GM12801 (cell line): Measurements from ENCODE around the gene FSTL4.

Experiments used
- TF ChIP-seq, protein P1 (sequence below): IDR thresholded peaks from one replicate; pipeline ENCODE4 v1.5.1; 2011; ENCODE audit warnings: control low read depth; ENCODE audit not compliant: insufficient read length; ENCODE audit errors: extremely low read depth

The FSTL4 gene

DNA sequence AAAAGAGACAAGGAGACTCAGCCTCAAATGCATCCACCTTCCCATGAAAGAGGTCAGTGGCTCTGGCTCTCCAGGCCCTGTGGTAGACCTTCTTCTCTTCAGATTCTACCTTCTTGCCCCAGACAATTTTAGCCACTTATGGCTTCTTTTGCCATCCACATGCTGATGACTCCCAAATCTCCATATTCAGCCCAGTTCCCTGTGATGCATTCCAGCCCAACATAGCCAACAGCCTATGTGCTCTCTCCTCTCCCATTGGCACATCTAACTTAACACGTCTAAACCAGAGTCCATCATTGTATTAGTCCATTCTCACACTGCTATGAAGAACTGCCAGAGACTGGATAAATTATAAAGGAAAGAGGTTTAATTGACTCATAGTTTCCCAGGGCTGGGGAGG lies 108.8 kb downstream of the FSTL4 start:
- TF ChIP-seq, protein P1, sequence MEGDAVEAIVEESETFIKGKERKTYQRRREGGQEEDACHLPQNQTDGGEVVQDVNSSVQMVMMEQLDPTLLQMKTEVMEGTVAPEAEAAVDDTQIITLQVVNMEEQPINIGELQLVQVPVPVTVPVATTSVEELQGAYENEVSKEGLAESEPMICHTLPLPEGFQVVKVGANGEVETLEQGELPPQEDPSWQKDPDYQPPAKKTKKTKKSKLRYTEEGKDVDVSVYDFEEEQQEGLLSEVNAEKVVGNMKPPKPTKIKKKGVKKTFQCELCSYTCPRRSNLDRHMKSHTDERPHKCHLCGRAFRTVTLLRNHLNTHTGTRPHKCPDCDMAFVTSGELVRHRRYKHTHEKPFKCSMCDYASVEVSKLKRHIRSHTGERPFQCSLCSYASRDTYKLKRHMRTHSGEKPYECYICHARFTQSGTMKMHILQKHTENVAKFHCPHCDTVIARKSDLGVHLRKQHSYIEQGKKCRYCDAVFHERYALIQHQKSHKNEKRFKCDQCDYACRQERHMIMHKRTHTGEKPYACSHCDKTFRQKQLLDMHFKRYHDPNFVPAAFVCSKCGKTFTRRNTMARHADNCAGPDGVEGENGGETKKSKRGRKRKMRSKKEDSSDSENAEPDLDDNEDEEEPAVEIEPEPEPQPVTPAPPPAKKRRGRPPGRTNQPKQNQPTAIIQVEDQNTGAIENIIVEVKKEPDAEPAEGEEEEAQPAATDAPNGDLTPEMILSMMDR = no peak

DNA sequence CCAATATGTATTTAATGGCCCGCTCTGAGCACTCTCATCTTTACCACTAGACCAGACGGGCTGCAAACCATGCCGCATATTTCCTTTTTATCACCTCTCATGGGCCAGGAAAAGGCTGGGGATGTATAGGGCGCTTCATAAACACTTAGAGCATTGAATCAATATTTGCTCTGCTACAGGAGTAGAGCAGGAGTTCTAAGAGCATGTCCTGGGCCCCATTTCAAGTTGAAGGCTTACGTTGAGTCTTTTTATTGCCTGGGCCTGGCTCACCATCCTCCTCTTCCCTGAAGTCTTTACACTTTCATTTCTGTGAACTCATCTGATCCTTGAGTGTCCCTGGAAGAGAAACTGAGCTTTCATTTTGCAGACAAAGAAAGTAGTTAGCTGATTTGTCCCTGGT lies 112.4 kb downstream of the FSTL4 start:
- TF ChIP-seq, protein P1 = no peak

DNA sequence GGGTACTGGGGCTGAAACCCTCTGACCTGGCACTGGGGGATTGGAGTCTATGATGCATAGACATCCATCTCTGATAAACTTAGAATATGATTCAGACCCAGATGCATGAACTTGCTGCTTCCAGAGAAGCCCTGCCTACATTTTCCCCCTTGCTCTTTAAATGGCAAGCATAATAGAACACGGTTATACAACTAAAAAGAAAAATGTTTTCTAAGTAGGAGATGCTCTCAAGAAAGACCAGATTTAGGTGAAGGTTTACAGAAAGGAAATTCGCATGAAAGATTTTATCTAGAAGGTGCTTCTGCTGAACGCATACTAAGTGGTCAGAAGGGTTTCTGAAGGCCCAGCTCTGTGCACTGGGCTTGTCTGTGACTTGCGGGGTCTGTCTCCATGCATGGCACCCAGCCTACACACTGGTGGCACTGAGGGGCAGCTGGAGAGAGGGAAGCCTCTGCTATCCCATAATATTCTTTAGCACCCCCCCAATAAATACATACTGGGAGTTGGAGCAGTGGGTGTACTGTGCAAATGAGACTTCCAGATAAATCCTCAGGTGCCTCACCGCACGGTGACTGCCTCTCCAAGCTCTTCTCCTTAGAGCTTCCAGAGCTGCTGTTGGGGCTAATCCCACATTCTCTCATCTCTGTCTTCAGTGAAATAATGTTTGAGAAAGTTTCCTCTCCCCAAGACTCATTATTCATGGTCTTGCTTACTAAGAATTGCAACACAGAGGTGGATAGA lies 114.6 kb downstream of the FSTL4 start:
- TF ChIP-seq, protein P1 = no peak

- TF ChIP-seq, protein P1 = no peak
Observed at GRCh38 chr5:133496631-133497030, 115.7 kb downstream of the FSTL4 start.

DNA sequence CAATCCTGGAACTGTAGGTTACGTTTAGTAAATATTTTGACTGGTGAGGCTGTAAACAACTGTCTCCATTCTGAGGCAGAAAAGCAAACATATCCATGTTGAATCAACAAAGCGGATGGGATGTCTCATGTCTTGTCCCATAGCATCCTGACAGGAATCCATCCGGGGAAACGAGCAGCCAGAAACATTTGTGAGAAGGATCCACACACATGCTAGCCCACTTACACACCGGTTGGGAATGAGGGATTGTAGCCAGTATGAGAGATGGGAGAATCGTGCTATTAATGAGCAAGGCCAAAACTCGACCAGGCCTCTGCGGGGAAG lies 117.5 kb downstream of the FSTL4 start:
- TF ChIP-seq, protein P1 = no peak

- TF ChIP-seq, protein P1 = no peak
Observed at GRCh38 chr5:133494232-133494922, 118.0 kb downstream of the FSTL4 start.

GRCh38 chr5:133489632-133490031 lies 122.7 kb downstream of the FSTL4 start:
- TF ChIP-seq, protein P1 = no peak
